GM12878 (cell line): Measurements from ENCODE around the gene CAMTA2. TPM values are rescaled to one million over a fixed set of nuclear protein-coding genes. Genes with fewer than 3 reads are reported as not detected.
A peak's percentile ranks its signal among the peaks of the same experiment; 100 is the strongest.

Experiments
- BCL11A ChIP-seq: IDR thresholded peaks from 2 replicates; pipeline ENCODE4 v1.6.1; 2011; ENCODE audit warnings: low read depth, low read length
- CBX3 ChIP-seq: fragments of 200-600 bp; sonication (generic); IDR thresholded peaks from 2 replicates; pipeline ENCODE4 v1.6.1; 2016; ENCODE audit warnings: low read depth, borderline replicate concordance
- CTCF ChIP-seq, 3 experiments: IDR thresholded peaks in 2 of 3; conservative IDR thresholded peaks in 1 of 3; 2 replicates each; pipeline ENCODE4 v1.5.1; 2011; ENCODE audit warnings: low read depth in 3 of 3, low read length in 3 of 3, mild to moderate bottlenecking in 3 of 3, control low read depth in 2 of 3, moderate library complexity in 2 of 3, inconsistent platforms in 1 of 3, mixed read lengths in 1 of 3; ENCODE audit not compliant: control insufficient read depth in 2 of 3, insufficient read depth in 1 of 3; ENCODE audit errors: extremely low read depth in 1 of 3
- ETV6 ChIP-seq, 2 experiments: fragments of 450-650 bp in 1 of 2; IDR thresholded peaks in 1 of 2; conservative IDR thresholded peaks in 1 of 2; 2 replicates each; pipeline ENCODE4 v1.6.1; 2014; ENCODE audit warnings: antibody characterized with exemption in 1 of 2, borderline replicate concordance in 1 of 2, low read depth in 1 of 2, mild to moderate bottlenecking in 1 of 2, moderate library complexity in 1 of 2
- HDGF ChIP-seq: fragments of 450-650 bp; IDR thresholded peaks from 2 replicates; pipeline ENCODE4 v1.6.1; 2016; ENCODE audit warnings: antibody characterized with exemption
- IRF4 ChIP-seq: IDR thresholded peaks from 2 replicates; pipeline ENCODE4 v1.6.1; 2011; ENCODE audit warnings: low read depth, low read length
- MYB ChIP-seq: fragments of 150-350 bp; IDR thresholded peaks from 2 replicates; pipeline ENCODE4 v1.6.1; 2014; ENCODE audit warnings: mild to moderate bottlenecking, low read depth, low read length, borderline replicate concordance
- POU2F2 ChIP-seq: IDR thresholded peaks from 3 replicates; pipeline ENCODE4 v1.6.1; 2011; ENCODE audit warnings: low read depth, mild to moderate bottlenecking, low read length, borderline replicate concordance
- RAD21 ChIP-seq: IDR thresholded peaks from 2 replicates; pipeline ENCODE4 v1.6.1; 2011; ENCODE audit warnings: mild to moderate bottlenecking, low read depth, low read length, moderate library complexity; ENCODE audit not compliant: insufficient read depth
- RELA ChIP-seq: fragments of 450-650 bp; IDR thresholded peaks from 2 replicates; pipeline ENCODE4 v1.8.0; 2014; ENCODE audit warnings: borderline replicate concordance; ENCODE audit not compliant: partially characterized antibody
- RUNX3 ChIP-seq: IDR thresholded peaks from 2 replicates; pipeline ENCODE4 v1.6.1; 2012; ENCODE audit warnings: low read length, inconsistent platforms
- SIN3A ChIP-seq: IDR thresholded peaks from 2 replicates; pipeline ENCODE4 v1.6.1; 2012; ENCODE audit warnings: low read depth, low read length, improper control_type of control experiment
- SMC3 ChIP-seq: IDR thresholded peaks from 2 replicates; pipeline ENCODE4 v1.6.1; 2011; ENCODE audit warnings: low read length, improper control_type of control experiment, borderline replicate concordance
- ZNF207 ChIP-seq: fragments of 450-650 bp; IDR thresholded peaks from 2 replicates; pipeline ENCODE4 v1.6.1; 2014; ENCODE audit warnings: antibody characterized with exemption, mild to moderate bottlenecking, borderline replicate concordance
- polyA plus RNA-seq, 11 experiments: library from polyadenylated mRNA; depleted of rRNA in 4 of 11; unstranded in 6 of 11; stranded (reverse) in 5 of 11; fragments of >200 nt; fragmentation: Nextera tagmentation in 4 of 11; fragmentation: Illumina TruSeq in 1 of 11; extraction: Ambion mirVana in 4 of 11; extraction: Trizol in 1 of 11; gene quantifications; 1 replicate in 1 of 11; 2 replicates in 10 of 11; pipeline versions ENCODE4 v1.2.1 to v1.2.3, GENCODE V29; 2011 to 2016; ENCODE audit warnings: inconsistent platforms in 2 of 11, missing spikeins in 2 of 11, low read depth in 1 of 11
- total RNA-seq, 4 experiments: library from RNA; depleted of rRNA in 3 of 4; stranded (reverse); fragments of >200 nt in 3 of 4; fragmentation: Illumina TruSeq in 1 of 4; extraction: Trizol in 1 of 4; gene quantifications; 2 replicates each; pipeline versions ENCODE4 v1.2.1 to v1.2.3, GENCODE V29; 2013 to 2021

The CAMTA2 gene
- total and polyA plus RNA-seq, 10 of the 15 experiments (the other 5 are each of a cell fraction or from before 2014, with no cell fraction given): 0.42 to 29.3 (median 11.2) TPM

- TF ChIP-seq HDGF (peak; percentile 42; the same call in 1 of the 2 replicates), IRF4 (peak; percentile 27; the same call in 1 of the 2 replicates), SMC3 (peak; percentile 88), ETV6 (conservative IDR thresholded peaks at IDR 0.05 in 1 of 2, IDR thresholded peaks at IDR 0.05 in 1 of 2; ENCODE audit: borderline replicate concordance in 1 of 2, low read depth in 1 of 2) (0 out of 4 replicates have a peak, but pooled peaks of 1 of the 2 experiments have one; percentile 14), RUNX3 (0 out of 2 replicates have a peak, but pooled peaks have one; percentile 13), MYB (no peak), SIN3A (no peak), CBX3 (no peak), POU2F2 (0 out of 3 replicates have a peak, but pooled peaks have one; percentile 8), RELA (no peak), CTCF (IDR thresholded peaks at IDR 0.05 in 2 of 3, conservative IDR thresholded peaks at IDR 0.05 in 1 of 3; ENCODE audit: control insufficient read depth in 2 of 3, extremely low read depth in 1 of 3, insufficient read depth in 1 of 3, low read depth in 3 of 3, low read length in 3 of 3) (peak; percentile 63 to 68 (median 66)), BCL11A (no peak), ZNF207 (peak; percentile 43; the same call in 1 of the 2 replicates), RAD21 (peak; percentile 65)
Measured at GRCh38 chr17:4980644-4981216, 6.7 kb downstream of the CAMTA2 start (continued).
